Testis (tissue), 3 donors: Measurements from ENCODE around the gene DACT1. TPM values are rescaled to one million over a fixed set of nuclear protein-coding genes. Genes with fewer than 3 reads are reported as not detected.

ENCODE experiments used
- DNase-seq: peaks from one replicate; pipeline ENCODE4 v3.0.0-alpha.2; 2019
- H3K27ac ChIP-seq, 2 donors: fragments of 200-600 bp; sonication (generic); one replicate each; pipeline ENCODE4 v1.5.1; 2019
- H3K27me3 ChIP-seq: fragments of 200-600 bp; sonication (generic); one replicate; pipeline ENCODE4 v1.5.1; 2019
- H3K36me3 ChIP-seq: fragments of 200-600 bp; sonication (generic); one replicate; pipeline ENCODE4 v1.5.1; 2017; ENCODE audit warnings: low read depth; ENCODE audit errors: missing control alignments
- H3K4me1 ChIP-seq: fragments of 200-600 bp; sonication (generic); one replicate; pipeline ENCODE4 v1.5.1; 2019
- H3K4me3 ChIP-seq, 2 donors: fragments of 200-600 bp; sonication (generic); one replicate each; pipeline ENCODE4 v1.5.1; 2017 to 2019
- H3K9me3 ChIP-seq: fragments of 200-600 bp; sonication (generic); one replicate; pipeline ENCODE4 v1.5.1; 2017
- POLR2A ChIP-seq: fragments of 450-650 bp; IDR thresholded peaks from one replicate; pipeline ENCODE4 v1.6.1; 2017; ENCODE audit warnings: antibody characterized with exemption, mild to moderate bottlenecking, moderate library complexity
- WGBS, 2 donors: methylation state at CpG; one replicate each; pipeline ENCODE4 v1.1.5; 2018; 5-methylcytosine and 5-hydroxymethylcytosine counted together
- intact Hi-C: fragments of 100-400 bp; cut with DNase I; formaldehyde crosslinking; loops from one replicate; pipeline ENCODE4 v1.15.1; 2023; ENCODE audit warnings: low total_unique reads
- polyA plus RNA-seq: library from polyadenylated mRNA; stranded (reverse); fragments of 350-450 nt; fragmentation: Illumina TruSeq; extraction: RNeasy Lipid Tissue Mini Kit (QIAGEN cat#74804); gene quantifications from one replicate; pipeline ENCODE4 v1.2.3, GENCODE V29; 2014; ENCODE audit warnings: low read depth, low replicate concordance; ENCODE audit not compliant: insufficient read depth
- total RNA-seq, 2 donors: library from RNA; depleted of rRNA; stranded (reverse); fragments of >200 nt; gene quantifications; one replicate each; pipeline ENCODE4 v1.2.3, GENCODE V29; 2016
- TF ChIP-seq, protein P1 (sequence below), 3 experiments: fragments of 450-650 bp in 2 of 3; fragments of 200-600 bp in 1 of 3; sonication (generic) in 1 of 3; IDR thresholded peaks; one replicate each; pipeline ENCODE4 v1.5.1; 2016 to 2019; ENCODE audit warnings: antibody characterized with exemption in 3 of 3, mild to moderate bottlenecking in 2 of 3, moderate library complexity in 1 of 3

The DACT1 gene
- total and polyA plus RNA-seq, 3 donors from 2014 or later, result 21.7 to 25.0 (median 24.0) TPM

DNA sequence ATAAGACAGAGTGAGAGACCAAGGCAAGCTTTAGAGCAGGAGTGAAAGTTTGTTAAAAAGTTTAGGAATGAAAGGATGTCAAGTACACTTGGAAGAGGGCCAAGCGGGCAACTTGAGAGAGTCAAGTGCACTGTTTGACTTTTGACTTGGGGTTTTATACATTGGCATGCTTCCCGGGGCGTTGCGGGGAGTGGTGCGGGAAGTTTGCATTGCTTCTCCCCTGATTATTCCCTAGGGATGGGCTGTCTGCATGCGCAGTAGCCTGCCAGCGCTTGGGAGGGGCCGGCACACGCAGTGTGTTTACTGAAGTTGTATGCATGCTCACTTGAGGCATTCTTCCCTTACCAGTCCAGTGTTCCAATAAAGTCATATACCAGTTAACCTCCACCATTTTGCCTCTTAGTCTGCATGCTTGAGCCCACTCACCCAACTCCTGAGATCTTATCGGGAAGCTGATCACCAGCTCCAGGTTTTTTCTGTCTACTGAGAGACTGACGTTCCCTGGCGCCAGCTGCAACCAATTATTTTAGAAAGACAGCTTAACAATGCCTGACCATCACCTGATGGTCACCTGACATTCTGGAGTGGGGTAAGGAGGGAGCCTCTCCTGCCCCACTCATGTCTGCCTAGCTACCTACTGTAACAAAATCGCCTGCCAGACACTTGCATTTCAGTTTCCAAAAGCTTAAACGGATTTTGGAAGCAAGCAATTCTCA is 53.2 kb downstream of the DACT1 start:
- H3K36me3 ChIP-seq, result no peaks in the 10 kb centered on the region
- WGBS, 2 donors, result 62 to 81% methylated on average over 14 of the region's 14 CpGs
- intact Hi-C loops, result no loop called here
- no peaks in the 10 kb centered on the region for H3K9me3 ChIP-seq
- no peaks in the 10 kb centered on the region for H3K27me3 ChIP-seq
- DNase-seq, result no peak
- H3K27ac ChIP-seq, result no peak overlapping the region
- no peaks in the 10 kb centered on the region for H3K4me1 ChIP-seq
- no peak overlapping the region for H3K4me3 ChIP-seq
- TF ChIP-seq, protein P1, sequence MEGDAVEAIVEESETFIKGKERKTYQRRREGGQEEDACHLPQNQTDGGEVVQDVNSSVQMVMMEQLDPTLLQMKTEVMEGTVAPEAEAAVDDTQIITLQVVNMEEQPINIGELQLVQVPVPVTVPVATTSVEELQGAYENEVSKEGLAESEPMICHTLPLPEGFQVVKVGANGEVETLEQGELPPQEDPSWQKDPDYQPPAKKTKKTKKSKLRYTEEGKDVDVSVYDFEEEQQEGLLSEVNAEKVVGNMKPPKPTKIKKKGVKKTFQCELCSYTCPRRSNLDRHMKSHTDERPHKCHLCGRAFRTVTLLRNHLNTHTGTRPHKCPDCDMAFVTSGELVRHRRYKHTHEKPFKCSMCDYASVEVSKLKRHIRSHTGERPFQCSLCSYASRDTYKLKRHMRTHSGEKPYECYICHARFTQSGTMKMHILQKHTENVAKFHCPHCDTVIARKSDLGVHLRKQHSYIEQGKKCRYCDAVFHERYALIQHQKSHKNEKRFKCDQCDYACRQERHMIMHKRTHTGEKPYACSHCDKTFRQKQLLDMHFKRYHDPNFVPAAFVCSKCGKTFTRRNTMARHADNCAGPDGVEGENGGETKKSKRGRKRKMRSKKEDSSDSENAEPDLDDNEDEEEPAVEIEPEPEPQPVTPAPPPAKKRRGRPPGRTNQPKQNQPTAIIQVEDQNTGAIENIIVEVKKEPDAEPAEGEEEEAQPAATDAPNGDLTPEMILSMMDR (IDR thresholded peaks at IDR 0.05), result no peak
- TF ChIP-seq POLR2A, result no peak

GRCh38 chr14:58693048-58693447 is 55.3 kb downstream of the DACT1 start:
- Histone ChIP-seq H3K27ac (no peak overlapping the region), H3K4me3 (no peak overlapping the region), H3K27me3 (no peaks in the 10 kb centered on the region), H3K36me3 (no peaks in the 10 kb centered on the region), H3K9me3 (no peaks in the 10 kb centered on the region), H3K4me1 (no peaks in the 10 kb centered on the region)
- intact Hi-C loops, result no loop called here
- DNase-seq, result no peak
- TF ChIP-seq, protein P1 (IDR thresholded peaks at IDR 0.05), result no peak
- TF ChIP-seq POLR2A, result no peak
- WGBS, 2 donors, result 70 to 74% methylated on average over 4 of the region's 4 CpGs

- Histone ChIP-seq H3K36me3 (no peaks in the 10 kb centered on the region), H3K4me3 (no peak overlapping the region), H3K27ac (no peak overlapping the region), H3K4me1 (no peaks in the 10 kb centered on the region), H3K9me3 (no peaks in the 10 kb centered on the region), H3K27me3 (no peaks in the 10 kb centered on the region)
- intact Hi-C loops, result no loop called here
- 100% methylated on average over 1 of the region's 1 CpG for WGBS, 2 donors
- TF ChIP-seq, protein P1 (IDR thresholded peaks at IDR 0.05), result no peak
- TF ChIP-seq POLR2A, result no peak
- no peak for DNase-seq
Observed at GRCh38 chr14:58695514-58695913, 57.8 kb downstream of the DACT1 start.

DNA sequence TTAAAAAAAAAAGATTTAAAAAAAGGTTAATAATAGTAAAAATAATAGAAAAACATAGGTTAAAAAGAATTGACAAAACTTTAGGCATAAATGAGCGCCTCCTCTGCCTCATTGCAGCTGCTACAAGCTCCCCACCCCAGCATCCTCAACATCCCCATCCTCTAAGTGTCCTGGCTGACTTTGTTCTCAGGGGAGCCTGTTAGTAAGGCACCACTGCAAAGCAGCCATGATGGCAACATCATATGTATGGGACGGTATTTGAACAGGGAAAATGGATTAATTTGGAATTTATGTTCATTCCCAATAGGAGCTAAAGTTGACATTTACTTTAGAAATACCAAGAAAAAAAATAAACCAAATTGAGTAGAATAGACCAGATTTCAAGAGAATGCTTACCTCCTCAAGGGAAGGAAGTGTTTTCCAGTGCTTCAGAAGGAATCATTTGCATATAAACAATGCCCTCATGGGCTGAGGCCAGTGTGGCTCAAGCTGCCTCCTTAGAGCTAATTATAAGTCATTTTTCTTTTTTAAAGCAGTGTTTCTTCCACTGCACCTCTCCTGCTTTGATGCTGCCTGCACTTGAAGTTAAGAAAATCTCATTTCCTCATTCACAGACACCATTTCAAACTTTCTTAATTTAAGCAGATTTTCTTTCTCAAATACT is 59.6 kb downstream of the DACT1 start:
- no peak for TF ChIP-seq POLR2A
- TF ChIP-seq, protein P1 (IDR thresholded peaks at IDR 0.05), result no peak
- 84 to 98% methylated on average over 2 of the region's 2 CpGs for WGBS, 2 donors
- Histone ChIP-seq H3K27me3 (no peaks in the 10 kb centered on the region), H3K9me3 (no peaks in the 10 kb centered on the region), H3K36me3 (no peaks in the 10 kb centered on the region), H3K27ac (no peak overlapping the region), H3K4me3 (no peak overlapping the region), H3K4me1 (no peaks in the 10 kb centered on the region)
- no peak for DNase-seq
- intact Hi-C loops, result no loop called here

Other genes with a start within 250 kb of the DACT1 start
- 10 to 100 TPM in 1 of 2 donors, 1 to 10 TPM in 1; 9.8 to 33.1 TPM for gene TOMM20L, start 242.0 kb upstream of the DACT1 start, total RNA-seq
- 22.7 TPM for gene TOMM20L, start 242.0 kb upstream of the DACT1 start, polyA plus RNA-seq
- 10 to 100 TPM; 33.8 to 37.0 TPM for gene TIMM9, start 210.4 kb upstream of the DACT1 start, total RNA-seq
- gene TIMM9, start 210.4 kb upstream of the DACT1 start, polyA plus RNA-seq, result 56.9 TPM
- 10 to 100 TPM; 46.2 to 62.0 TPM for gene KIAA0586, start 210.2 kb upstream of the DACT1 start, total RNA-seq
- gene KIAA0586, start 210.2 kb upstream of the DACT1 start, polyA plus RNA-seq, result 38.7 TPM